ENCODE data around the gene DPYSL4. TPM values are rescaled to one million over a fixed set of nuclear protein-coding genes. Genes with fewer than 3 reads are reported as not detected.

Gene DPYSL4
- total RNA-seq, 6 donors from 2014 or later = 0.11 to 2.2 (median 0.79) TPM; not detected in 1

DNA sequence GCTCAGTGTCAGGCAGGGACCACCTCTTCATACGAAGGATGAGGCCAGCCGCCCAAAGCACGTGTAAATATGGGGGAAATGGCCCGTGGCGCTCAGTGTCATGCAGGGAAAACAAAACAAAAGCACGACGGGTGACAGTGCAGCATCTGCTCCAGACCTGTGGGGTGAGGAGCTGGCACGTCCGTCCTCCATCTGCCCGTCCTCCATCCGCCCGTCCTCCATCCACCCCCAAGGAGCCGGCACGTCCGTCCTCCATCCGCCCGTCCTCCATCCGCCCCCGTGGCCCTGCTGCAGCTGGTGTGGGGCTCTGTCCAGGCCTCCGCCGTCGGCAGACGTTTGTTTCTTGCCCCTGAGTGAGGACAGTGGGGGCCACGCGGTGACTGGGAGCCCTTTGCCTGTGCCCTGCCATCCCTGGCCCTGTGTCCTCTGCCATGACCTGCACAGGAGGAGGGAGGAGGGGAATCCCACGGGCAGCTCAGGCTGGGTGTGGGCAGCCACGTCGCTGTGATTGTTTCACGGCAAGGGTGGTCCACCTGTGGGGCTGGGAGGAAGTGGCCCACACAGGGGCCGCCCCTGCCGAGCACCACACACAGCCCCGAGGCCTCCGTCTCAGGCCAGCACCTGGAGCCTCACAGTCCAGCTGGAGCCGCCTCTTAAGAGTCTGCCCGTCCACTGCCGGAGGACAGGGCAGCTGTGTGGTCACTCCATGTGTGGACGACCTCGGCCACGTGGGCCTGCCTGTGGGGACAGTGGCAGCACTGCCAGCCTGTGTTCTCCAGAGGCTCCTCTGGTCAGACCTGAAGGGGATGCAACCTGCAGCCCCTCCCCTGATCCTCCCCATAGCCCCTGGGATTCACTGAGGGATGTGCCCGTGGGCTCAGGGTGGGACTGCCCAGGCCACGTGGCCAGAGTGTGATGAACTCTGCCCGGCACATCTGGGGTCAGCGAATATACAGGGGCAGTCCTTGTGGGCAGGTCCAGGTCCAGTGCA is 38.2 kb upstream of the DPYSL4 start:
- Histone ChIP-seq H3K27ac (no peak overlapping the region), H3K27me3 (no peaks in the 10 kb centered on the region), H3K4me3 (no peak overlapping the region), H3K4me1 (no peaks in the 10 kb centered on the region), H3K36me3 (no peaks in the 10 kb centered on the region), H3K9me3 (no peaks in the 10 kb centered on the region)
- TF ChIP-seq EP300 (IDR thresholded peaks at IDR 0.05) (no peak), POLR2A (IDR thresholded peaks at IDR 0.05) (no peak)
- TF ChIP-seq, protein P1, sequence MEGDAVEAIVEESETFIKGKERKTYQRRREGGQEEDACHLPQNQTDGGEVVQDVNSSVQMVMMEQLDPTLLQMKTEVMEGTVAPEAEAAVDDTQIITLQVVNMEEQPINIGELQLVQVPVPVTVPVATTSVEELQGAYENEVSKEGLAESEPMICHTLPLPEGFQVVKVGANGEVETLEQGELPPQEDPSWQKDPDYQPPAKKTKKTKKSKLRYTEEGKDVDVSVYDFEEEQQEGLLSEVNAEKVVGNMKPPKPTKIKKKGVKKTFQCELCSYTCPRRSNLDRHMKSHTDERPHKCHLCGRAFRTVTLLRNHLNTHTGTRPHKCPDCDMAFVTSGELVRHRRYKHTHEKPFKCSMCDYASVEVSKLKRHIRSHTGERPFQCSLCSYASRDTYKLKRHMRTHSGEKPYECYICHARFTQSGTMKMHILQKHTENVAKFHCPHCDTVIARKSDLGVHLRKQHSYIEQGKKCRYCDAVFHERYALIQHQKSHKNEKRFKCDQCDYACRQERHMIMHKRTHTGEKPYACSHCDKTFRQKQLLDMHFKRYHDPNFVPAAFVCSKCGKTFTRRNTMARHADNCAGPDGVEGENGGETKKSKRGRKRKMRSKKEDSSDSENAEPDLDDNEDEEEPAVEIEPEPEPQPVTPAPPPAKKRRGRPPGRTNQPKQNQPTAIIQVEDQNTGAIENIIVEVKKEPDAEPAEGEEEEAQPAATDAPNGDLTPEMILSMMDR (IDR thresholded peaks at IDR 0.05) = no peak
- DNase-seq (peak in 1 of 2 donors; percentile 50), ATAC-seq (ENCODE audit: low FRiP score in 2 of 2) (no peak)
- 82 to 83% methylated on average over 27 to 43 of the region's 43 CpGs for WGBS, 2 donors

DNA sequence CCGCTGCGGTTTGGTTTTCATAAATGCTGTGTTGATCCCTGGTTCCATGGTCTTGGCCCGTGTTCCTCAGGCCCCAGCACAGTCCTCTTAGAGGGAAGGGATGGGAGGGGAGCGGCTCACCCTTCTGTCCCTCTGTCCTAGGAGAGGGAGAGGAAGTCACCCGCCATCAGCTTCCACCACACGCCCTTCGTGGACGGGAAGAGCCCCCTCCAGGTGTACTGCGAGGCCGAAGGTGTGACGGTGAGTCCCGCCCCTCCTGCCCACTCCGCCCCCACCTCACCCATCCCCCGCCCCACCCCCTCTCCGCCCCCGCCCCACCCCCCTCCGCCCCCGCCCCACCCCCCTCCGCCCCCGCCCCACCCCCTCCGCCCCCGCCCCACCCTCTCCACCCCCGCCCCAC is 37.5 kb upstream of the DPYSL4 start:
- Histone ChIP-seq H3K4me1 (no peaks in the 10 kb centered on the region), H3K9me3 (no peaks in the 10 kb centered on the region), H3K36me3 (no peaks in the 10 kb centered on the region), H3K27me3 (no peaks in the 10 kb centered on the region), H3K4me3 (no peak overlapping the region), H3K27ac (no peak overlapping the region)
- ATAC-seq (ENCODE audit: low FRiP score in 2 of 2) (no peak), DNase-seq (no peak)
- WGBS, 2 donors = 80% methylated on average over 1 to 9 of the region's 23 CpGs
- TF ChIP-seq, protein P1 (IDR thresholded peaks at IDR 0.05) = no peak
- no peak for TF ChIP-seq POLR2AphosphoS5 (IDR thresholded peaks at IDR 0.05)
- no peak for TF ChIP-seq POLR2A (IDR thresholded peaks at IDR 0.05)
- TF ChIP-seq EP300 (IDR thresholded peaks at IDR 0.05) = no peak

DNA sequence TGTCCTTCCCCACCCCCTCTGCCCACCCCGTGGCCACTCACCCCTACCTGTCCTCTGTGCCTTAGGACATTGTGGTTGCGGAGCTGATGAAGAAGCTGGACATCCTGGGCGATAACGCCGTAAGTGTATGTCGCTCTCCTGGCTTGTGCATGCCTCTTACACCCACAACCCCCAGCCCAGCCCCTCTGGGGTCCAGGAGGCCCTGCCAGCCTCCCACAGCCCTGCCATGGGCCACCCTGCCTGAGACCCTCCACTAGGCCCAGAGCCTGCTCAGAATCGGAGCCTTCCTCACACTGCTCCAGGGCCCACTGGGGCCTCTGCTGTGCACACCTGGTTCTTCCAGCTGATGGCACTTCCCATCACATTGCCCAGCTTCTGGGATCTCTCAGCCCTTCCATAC is 36.8 kb upstream of the DPYSL4 start:
- no peak for DNase-seq
- WGBS, 2 donors = 83% methylated on average over 1 of the region's 7 CpGs; no CpG with 5 or more reads in 1 of the 2 donors
- H3K4me3 ChIP-seq = no peak overlapping the region

DNA sequence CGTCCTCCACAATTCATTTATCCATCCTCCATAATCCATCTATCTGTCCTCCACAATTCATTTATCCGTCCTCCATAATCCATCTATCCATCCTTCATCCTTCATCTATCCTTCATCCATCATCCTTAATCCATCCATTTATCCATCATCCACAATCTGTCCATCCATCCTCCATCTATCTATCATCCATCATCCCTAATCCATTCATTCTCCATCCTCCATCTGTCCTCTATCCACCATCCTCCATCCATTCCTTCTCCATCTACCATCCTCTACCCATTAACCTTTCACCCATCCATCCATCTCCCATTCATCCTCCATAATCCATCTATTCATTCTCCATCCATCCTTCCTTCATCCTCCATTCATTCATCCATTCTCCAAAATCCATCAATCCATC is 36.0 kb upstream of the DPYSL4 start:
- no peak for ATAC-seq (ENCODE audit: low FRiP score in 2 of 2)
- no peak overlapping the region for H3K4me3 ChIP-seq
- DNase-seq = no peak
- 92 to 97% methylated on average over 2 of the region's 2 CpGs for WGBS, 2 donors
- H3K27me3 ChIP-seq = no peaks in the 10 kb centered on the region
- no peaks in the 10 kb centered on the region for H3K9me3 ChIP-seq
- no peaks in the 10 kb centered on the region for H3K36me3 ChIP-seq
- H3K27ac ChIP-seq = no peak overlapping the region
- no peaks in the 10 kb centered on the region for H3K4me1 ChIP-seq
- TF ChIP-seq POLR2A (IDR thresholded peaks at IDR 0.05) = no peak
- TF ChIP-seq POLR2AphosphoS5 (IDR thresholded peaks at IDR 0.05) = no peak
- TF ChIP-seq, protein P1 (IDR thresholded peaks at IDR 0.05) = no peak
- TF ChIP-seq EP300 (IDR thresholded peaks at IDR 0.05) = no peak

More for the DNA sequence above, 36.8 kb upstream of the DPYSL4 start:
- no peaks in the 10 kb centered on the region for H3K27me3 ChIP-seq
- no peak for ATAC-seq (ENCODE audit: low FRiP score in 2 of 2)
- H3K9me3 ChIP-seq = no peaks in the 10 kb centered on the region
- H3K27ac ChIP-seq = no peak overlapping the region
- no peaks in the 10 kb centered on the region for H3K36me3 ChIP-seq
- no peaks in the 10 kb centered on the region for H3K4me1 ChIP-seq
- no peak for TF ChIP-seq POLR2A (IDR thresholded peaks at IDR 0.05)
- no peak for TF ChIP-seq POLR2AphosphoS5 (IDR thresholded peaks at IDR 0.05)
- TF ChIP-seq EP300 (IDR thresholded peaks at IDR 0.05) = no peak
- TF ChIP-seq, protein P1 (IDR thresholded peaks at IDR 0.05) = no peak

Measured in upper lobe of left lung (tissue), 6 donors.